Measurements from ENCODE around the gene DENND1A. TPM values are rescaled to one million over a fixed set of nuclear protein-coding genes. Genes with fewer than 3 reads are reported as not detected.

DENND1A gene
- total RNA-seq, 1 experiment from 2014 or later, result 19.7 TPM

- CTCF ChIA-PET, result no interaction called here
- in situ Hi-C loops (cut with HindIII; ENCODE audit: low pct_unique_long_range_greater_than_20kb, low sequenced_read_pairs), result no loop called here
Measured at GRCh38 chr9:123954518-123955280, 24.8 kb upstream of the DENND1A start.

GRCh38 chr9:123952641-123953495, 22.9 kb upstream of the DENND1A start:
- Histone ChIP-seq H3K36me3 (ENCODE audit: control insufficient read depth, insufficient read depth, low read length) (no peaks in the 10 kb centered on the region), H3K4me1 (ENCODE audit: control insufficient read depth, insufficient read depth, low read length) (no peaks in the 10 kb centered on the region), H3K4me3 (ENCODE audit: low read depth in 2 of 2, low read length in 2 of 2) (no peak overlapping the region), H3K27me3 (ENCODE audit: control insufficient read depth, insufficient read depth, low read length) (no peaks in the 10 kb centered on the region), H3K9me3 (ENCODE audit: control insufficient read depth, insufficient read depth, low read depth, low read length) (no peaks in the 10 kb centered on the region), H3K27ac (ENCODE audit: low read length) (no peak overlapping the region)
- intact Hi-C loops (cut with micrococcal nuclease; ENCODE audit: unreplicated experiment), result no loop called here
- no TSS peak for BruUV-seq (replicated peaks)
- DNase-seq (ENCODE audit: low read depth, low spot score) (no peak), ATAC-seq (no peak)
- TF ChIP-seq CTCF (IDR thresholded peaks at IDR 0.05) (no peak), TCF7L2 (IDR thresholded peaks at IDR 0.05; ENCODE audit: low read depth, low read length) (no peak)
- ChIA-PET CTCF (no interaction called here), POLR2A (no interaction called here)
- in situ Hi-C loops (cut with HindIII; ENCODE audit: low pct_unique_long_range_greater_than_20kb, low sequenced_read_pairs), result no loop called here

More at GRCh38 chr9:123954518-123955280, 24.8 kb upstream of the DENND1A start:
- no peaks in the 10 kb centered on the region for H3K36me3 ChIP-seq (ENCODE audit: control insufficient read depth, insufficient read depth, low read length)
- no peak for DNase-seq (ENCODE audit: low read depth, low spot score)
- no peaks in the 10 kb centered on the region for H3K4me1 ChIP-seq (ENCODE audit: control insufficient read depth, insufficient read depth, low read length)
- H3K27ac ChIP-seq (ENCODE audit: low read length), result no peak overlapping the region
- ATAC-seq, result no peak
- H3K27me3 ChIP-seq (ENCODE audit: control insufficient read depth, insufficient read depth, low read length), result no peaks in the 10 kb centered on the region
- BruUV-seq (replicated peaks), result no TSS peak
- no peak overlapping the region for H3K4me3 ChIP-seq (ENCODE audit: low read depth in 2 of 2, low read length in 2 of 2)
- intact Hi-C loops (cut with micrococcal nuclease; ENCODE audit: unreplicated experiment), result no loop called here
- POLR2A ChIA-PET, result no interaction called here
- TF ChIP-seq CTCF (IDR thresholded peaks at IDR 0.05), result no peak
- H3K9me3 ChIP-seq (ENCODE audit: control insufficient read depth, insufficient read depth, low read depth, low read length), result no peaks in the 10 kb centered on the region

GRCh38 chr9:123948286-123948685, 18.4 kb upstream of the DENND1A start:
- Histone ChIP-seq H3K36me3 (ENCODE audit: control insufficient read depth, insufficient read depth, low read length) (no peaks in the 10 kb centered on the region), H3K9me3 (ENCODE audit: control insufficient read depth, insufficient read depth, low read depth, low read length) (no peaks in the 10 kb centered on the region), H3K27ac (ENCODE audit: low read length) (no peak overlapping the region), H3K4me3 (ENCODE audit: low read depth in 2 of 2, low read length in 2 of 2) (no peak overlapping the region), H3K27me3 (ENCODE audit: control insufficient read depth, insufficient read depth, low read length) (no peaks in the 10 kb centered on the region), H3K4me1 (ENCODE audit: control insufficient read depth, insufficient read depth, low read length) (no peaks in the 10 kb centered on the region)
- intact Hi-C loops (cut with micrococcal nuclease; ENCODE audit: unreplicated experiment), result no loop called here
- DNase-seq (ENCODE audit: low read depth, low spot score) (no peak), ATAC-seq (no peak)
- BruUV-seq (replicated peaks), result no TSS peak
- CTCF ChIA-PET, result no interaction called here
- POLR2A ChIA-PET, result no interaction called here
- TF ChIP-seq TCF7L2 (IDR thresholded peaks at IDR 0.05; ENCODE audit: low read depth, low read length) (no peak), REST (IDR thresholded peaks at IDR 0.05; ENCODE audit: insufficient read depth in 1 of 2, low read depth in 2 of 2, low read length in 1 of 2) (no peak), SIN3A (IDR thresholded peaks at IDR 0.05; ENCODE audit: borderline replicate concordance, insufficient read depth, low read depth, low read length) (no peak), CTCF (IDR thresholded peaks at IDR 0.05) (no peak), POLR2AphosphoS5 (IDR thresholded peaks at IDR 0.05; ENCODE audit: low read depth, low read length) (no peak)
- in situ Hi-C loops (cut with HindIII; ENCODE audit: low pct_unique_long_range_greater_than_20kb, low sequenced_read_pairs), result no loop called here
